SK-N-SH treated with all-trans-retinoic acid at 6 μM for 48 hours (cell line): ENCODE measurements around the gene TCF25.

ENCODE experiments used
- ATAC-seq: fragments of 200-7000 bp; cut with Tn5 transposase; 3 replicates; pipeline ENCODE4 v1.9.1; 2020; ENCODE audit warnings: mild to moderate bottlenecking, moderate library complexity
- ARNTL ChIP-seq: fragments of 450-650 bp; formaldehyde crosslinking; IDR thresholded peaks from 2 replicates; pipeline ENCODE4 v1.5.0; 2020; ENCODE audit warnings: low read depth, mild to moderate bottlenecking, moderate library complexity, borderline replicate concordance
- CREB5 ChIP-seq: fragments of 250-450 bp; sonication (Bioruptor Pico); IDR thresholded peaks from 2 replicates; pipeline ENCODE4 v1.5.1; 2020; ENCODE audit warnings: low read depth, mild to moderate bottlenecking, moderate library complexity
- CSRNP3 ChIP-seq: fragments of 250-450 bp; sonication (Bioruptor Pico); IDR thresholded peaks from 2 replicates; pipeline ENCODE4 v1.5.1; 2021; ENCODE audit warnings: mild to moderate bottlenecking, moderate library complexity
- ESRRG ChIP-seq: fragments of 250-450 bp; sonication (Bioruptor Pico); IDR thresholded peaks from 2 replicates; pipeline ENCODE4 v1.6.1; 2021; ENCODE audit warnings: mild to moderate bottlenecking
- GLIS3 ChIP-seq: fragments of 250-450 bp; sonication (Bioruptor Pico); IDR thresholded peaks from 2 replicates; pipeline ENCODE4 v1.5.0; 2020; ENCODE audit warnings: mild to moderate bottlenecking, moderate library complexity
- ISL1 ChIP-seq: fragments of 250-450 bp; sonication (Bioruptor Pico); IDR thresholded peaks from 2 replicates; pipeline ENCODE4 v2.1.2; 2022; ENCODE audit warnings: mild to moderate bottlenecking, moderate library complexity
- PATZ1 ChIP-seq: fragments of 250-450 bp; sonication (Bioruptor Pico); IDR thresholded peaks from 2 replicates; pipeline ENCODE4 v1.8.0; 2020; ENCODE audit warnings: mild to moderate bottlenecking, moderate library complexity, borderline replicate concordance
- POU6F1 ChIP-seq: fragments of 250-450 bp; sonication (Bioruptor Pico); IDR thresholded peaks from 2 replicates; pipeline ENCODE4 v1.8.0; 2021; ENCODE audit warnings: low read depth, mild to moderate bottlenecking, moderate library complexity, borderline replicate concordance
- RARB ChIP-seq: fragments of 250-450 bp; sonication (Bioruptor Pico); IDR thresholded peaks from 2 replicates; pipeline ENCODE4 v1.8.0; 2021; ENCODE audit warnings: mild to moderate bottlenecking, moderate library complexity
- SNAI2 ChIP-seq: fragments of 250-450 bp; sonication (Bioruptor Pico); IDR thresholded peaks from 2 replicates; pipeline ENCODE4 v1.5.0; 2020; ENCODE audit warnings: mild to moderate bottlenecking, moderate library complexity
- TCF4 ChIP-seq: fragments of 250-450 bp; sonication (Bioruptor Pico); IDR thresholded peaks from 2 replicates; pipeline ENCODE4 v1.8.0; 2021; ENCODE audit warnings: mild to moderate bottlenecking, moderate library complexity, borderline replicate concordance
- TOX ChIP-seq: fragments of 250-450 bp; sonication (Bioruptor Pico); IDR thresholded peaks from 2 replicates; pipeline ENCODE4 v1.8.0; 2021; ENCODE audit warnings: mild to moderate bottlenecking, moderate library complexity, borderline replicate concordance
- TSHZ2 ChIP-seq: fragments of 250-450 bp; sonication (Bioruptor Pico); IDR thresholded peaks from 2 replicates; pipeline ENCODE4 v1.5.0; 2020; ENCODE audit warnings: mild to moderate bottlenecking, moderate library complexity
- ZFP3 ChIP-seq: fragments of 250-450 bp; sonication (Bioruptor Pico); IDR thresholded peaks from 2 replicates; pipeline ENCODE4 v1.5.0; 2020; ENCODE audit warnings: mild to moderate bottlenecking, moderate library complexity
- ZNF70 ChIP-seq: fragments of 450-650 bp; formaldehyde crosslinking; IDR thresholded peaks from 2 replicates; pipeline ENCODE4 v1.5.0; 2020; ENCODE audit warnings: mild to moderate bottlenecking, moderate library complexity
- ZNF8 ChIP-seq: fragments of 450-650 bp; formaldehyde crosslinking; IDR thresholded peaks from 2 replicates; pipeline ENCODE4 v1.5.0; 2020; ENCODE audit warnings: mild to moderate bottlenecking, moderate library complexity

The TCF25 gene

GRCh38 chr16:89863741-89864526 is 9.5 kb upstream of the TCF25 start:
- ATAC-seq: no peak
- TF ChIP-seq TSHZ2: no peak
- no peak for TF ChIP-seq CSRNP3 (CRISPR knock-in tag)
- TF ChIP-seq RARB: no peak

- no peak for ATAC-seq
- TF ChIP-seq CREB5 (CRISPR knock-in tag) (no peak), PATZ1 (no peak), SNAI2 (no peak), TSHZ2 (no peak), CSRNP3 (CRISPR knock-in tag) (no peak), GLIS3 (CRISPR knock-in tag) (no peak), TCF4 (CRISPR knock-in tag) (no peak), ISL1 (CRISPR knock-in tag) (no peak), POU6F1 (CRISPR knock-in tag) (no peak), ZNF70 (no peak), ZNF8 (no peak), ARNTL (no peak), ESRRG (CRISPR knock-in tag) (no peak), ZFP3 (CRISPR knock-in tag) (no peak), TOX (CRISPR knock-in tag) (no peak)
These were observed 8.9 kb upstream of the TCF25 start for GRCh38 chr16:89864527-89864820.
